ENCODE measurements around the gene NFATC1.

Gene NFATC1

DNA sequence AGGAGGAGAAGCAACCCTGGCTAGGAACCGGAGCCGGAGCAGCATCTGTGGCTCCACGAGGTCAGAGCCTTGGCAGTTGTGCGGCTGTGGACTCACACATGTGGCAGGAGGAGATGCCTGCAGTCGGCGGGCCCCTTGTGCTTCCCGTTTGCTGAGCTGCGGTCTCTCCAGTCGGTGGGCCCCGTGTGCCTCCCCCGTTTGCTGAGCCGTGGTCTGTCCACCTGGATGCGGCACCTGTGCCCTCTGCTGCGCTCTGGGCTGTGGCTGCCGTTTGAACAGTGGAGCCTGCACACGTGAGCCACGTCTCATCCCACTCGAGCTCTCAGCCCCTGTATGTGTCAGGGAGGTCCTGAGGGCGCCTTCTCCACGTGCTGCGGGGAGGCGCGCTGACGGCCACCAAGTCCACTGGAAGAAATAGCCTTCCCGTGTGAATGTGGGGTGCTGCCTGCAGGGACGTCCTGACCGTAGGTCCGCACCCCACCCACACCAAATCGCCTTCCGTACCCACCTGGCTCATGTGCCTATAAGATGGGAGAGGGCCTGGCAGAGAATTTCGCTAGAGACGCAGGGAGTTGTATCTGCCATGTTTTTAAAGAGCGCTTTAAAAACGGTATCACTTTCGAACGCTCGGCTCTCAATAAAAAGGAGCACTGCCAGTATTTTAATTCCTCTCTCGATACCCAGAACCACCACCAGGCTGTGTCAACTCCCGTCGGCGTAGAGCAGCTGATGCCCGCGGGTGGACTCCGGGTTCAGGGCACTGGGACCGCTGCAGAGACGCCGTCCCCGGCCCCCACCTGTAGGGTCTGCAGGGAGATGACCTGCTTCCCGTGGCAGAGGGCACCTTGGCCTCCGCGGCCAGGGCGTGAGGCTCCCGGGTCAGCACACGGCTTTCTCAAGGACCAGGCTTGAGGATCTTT is 117.0 kb downstream of the NFATC1 start:
- no peak for DNase-seq

DNA sequence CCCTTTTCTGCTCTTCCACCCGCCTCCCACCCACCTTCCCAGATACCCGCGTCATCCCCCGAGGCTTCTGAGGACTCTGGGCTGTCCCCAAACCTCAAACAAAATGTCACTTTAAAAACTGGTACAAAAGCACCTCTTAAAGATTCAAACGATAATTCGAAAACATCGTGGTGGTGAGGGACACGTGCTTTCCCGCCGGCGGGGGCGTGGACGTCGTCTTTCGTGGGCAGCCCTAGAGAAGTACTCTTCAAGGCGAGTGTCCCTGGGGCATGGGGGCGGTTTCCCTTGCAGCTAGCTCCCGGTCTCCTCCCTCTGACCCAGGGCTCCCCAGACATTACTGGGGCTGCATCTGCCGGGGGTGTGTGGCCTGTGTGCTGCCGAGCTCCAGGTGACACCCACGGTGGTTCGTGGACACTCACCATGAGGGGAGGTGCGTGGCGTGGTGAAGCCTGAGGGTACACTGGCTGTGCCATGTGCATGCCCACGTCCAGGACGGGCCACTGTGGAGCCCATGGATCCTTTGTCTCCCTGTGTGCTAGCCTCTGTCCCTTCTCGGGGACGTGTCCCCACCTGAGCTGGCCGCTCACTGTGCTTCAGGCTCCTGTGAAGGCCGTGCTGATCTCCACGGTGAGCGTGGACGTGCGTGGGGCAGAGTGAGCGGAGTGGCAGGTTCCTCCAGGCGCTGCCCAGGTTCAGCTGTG is 117.8 kb downstream of the NFATC1 start:
- no peak for DNase-seq

DNA sequence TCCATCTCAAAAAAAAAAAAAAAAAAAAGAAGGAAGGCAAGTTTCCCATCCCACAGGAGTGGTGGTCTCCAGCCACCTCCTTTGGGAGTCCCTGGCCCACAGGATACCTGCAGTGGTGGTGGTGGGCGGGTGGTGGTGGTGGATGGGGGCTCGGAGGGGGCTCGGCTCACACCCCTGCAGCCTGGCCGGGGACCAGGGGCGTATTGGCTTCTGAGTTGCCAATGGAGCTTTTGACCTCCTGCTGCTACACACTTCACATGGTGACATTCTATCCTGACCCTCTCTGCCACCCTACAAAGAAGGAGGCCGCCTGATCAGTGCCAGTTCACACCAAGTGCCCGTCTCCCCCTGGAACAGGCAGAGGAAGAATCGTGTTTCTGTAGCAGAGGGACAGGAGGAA is 119.6 kb downstream of the NFATC1 start:
- DNase-seq: no peak

DNA sequence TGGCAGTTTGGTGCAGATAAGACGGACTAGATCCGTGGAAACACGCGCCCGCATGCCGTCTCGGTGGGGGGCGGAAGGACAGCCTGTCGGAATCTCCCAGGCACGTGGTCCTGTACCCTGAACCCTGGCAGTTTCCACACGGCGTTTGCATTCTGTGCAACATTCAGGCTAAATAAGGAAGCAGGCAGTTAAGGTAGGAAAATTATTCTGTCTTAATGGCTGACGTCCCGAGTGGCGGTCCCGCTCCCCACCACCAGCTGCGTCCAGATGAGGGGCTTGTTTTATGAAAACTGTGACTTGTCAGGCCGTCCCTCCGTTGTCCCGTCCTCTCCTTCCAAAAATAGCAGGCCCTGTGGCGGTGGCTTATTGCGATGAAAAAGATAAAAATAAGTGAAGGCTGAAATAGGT is 120.2 kb downstream of the NFATC1 start:
- DNase-seq: no peak

DNA sequence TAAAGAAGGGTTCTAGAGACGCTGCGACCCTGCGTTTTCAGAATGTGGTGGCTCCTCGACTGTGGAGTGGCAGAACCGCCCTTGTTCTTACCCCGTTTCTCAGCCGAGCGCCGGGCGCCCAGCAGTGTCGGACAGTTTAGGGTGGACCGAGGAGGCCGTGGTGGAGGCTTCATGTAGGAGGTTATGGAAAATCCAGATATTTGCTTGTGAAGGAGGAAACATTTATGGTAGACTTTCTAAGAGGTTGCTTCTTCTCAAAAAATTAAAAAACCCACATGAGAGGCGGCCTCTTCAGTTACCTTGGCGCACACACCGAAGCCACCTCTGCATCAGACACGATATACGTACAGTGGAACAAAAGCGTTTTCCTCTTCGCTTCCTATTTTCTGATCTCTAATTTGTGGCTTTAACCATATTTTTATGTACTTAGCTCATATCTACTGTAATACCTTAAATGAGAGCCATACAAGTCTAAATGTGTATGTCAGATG is 120.8 kb downstream of the NFATC1 start:
- no peak for DNase-seq

DNA sequence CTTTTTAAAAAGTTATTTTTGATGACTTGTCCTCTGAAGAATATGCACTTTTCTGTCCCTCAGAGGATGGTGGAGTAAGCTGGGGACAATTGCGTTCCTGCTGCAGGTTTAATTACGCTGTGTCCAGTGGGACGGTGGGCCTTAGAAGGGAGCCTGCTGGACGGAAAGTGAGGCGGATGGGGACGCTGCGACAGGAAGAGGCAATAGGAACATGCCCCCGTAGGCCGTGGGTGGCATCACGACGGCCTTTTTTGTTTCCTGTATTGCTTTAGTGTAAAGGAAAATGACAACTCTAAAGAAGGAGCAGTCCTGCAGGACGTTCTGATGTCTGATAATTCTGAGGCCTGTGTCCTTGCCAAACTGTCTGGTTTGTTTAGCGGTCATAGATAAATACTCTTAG is 121.6 kb downstream of the NFATC1 start:
- no peak for DNase-seq

DNA sequence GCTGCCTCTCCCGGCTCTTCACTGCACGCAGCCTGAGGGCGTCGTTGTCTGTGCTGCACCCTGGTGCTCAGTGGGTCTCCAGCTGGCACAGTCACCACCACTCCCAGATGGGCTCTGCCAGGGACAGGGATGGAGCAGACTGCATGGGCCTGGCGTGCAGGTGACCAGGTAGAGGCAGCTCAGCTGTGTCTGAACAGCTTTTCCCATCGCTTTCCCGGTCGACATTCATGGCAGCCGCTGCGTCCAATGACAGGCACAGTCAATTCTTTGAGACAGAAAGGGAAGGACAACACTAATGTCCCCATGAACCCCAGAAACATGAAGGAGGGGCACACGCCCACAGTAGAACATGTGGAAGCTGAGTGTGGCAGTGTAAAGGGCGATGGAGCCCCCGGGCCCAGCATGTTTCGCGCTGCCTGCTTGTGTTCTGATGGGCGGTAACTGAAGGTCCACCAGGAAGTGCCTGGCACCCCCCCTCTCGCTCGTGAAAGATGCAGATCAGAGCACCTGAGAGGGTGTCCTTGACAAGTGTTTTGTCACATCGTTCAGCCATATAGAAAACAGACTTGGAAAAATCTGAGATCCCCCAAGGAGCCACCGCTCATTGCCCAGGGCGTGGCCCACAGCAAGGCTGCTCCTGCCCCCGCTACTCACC is 122.4 kb downstream of the NFATC1 start:
- DNase-seq: no peak

DNA sequence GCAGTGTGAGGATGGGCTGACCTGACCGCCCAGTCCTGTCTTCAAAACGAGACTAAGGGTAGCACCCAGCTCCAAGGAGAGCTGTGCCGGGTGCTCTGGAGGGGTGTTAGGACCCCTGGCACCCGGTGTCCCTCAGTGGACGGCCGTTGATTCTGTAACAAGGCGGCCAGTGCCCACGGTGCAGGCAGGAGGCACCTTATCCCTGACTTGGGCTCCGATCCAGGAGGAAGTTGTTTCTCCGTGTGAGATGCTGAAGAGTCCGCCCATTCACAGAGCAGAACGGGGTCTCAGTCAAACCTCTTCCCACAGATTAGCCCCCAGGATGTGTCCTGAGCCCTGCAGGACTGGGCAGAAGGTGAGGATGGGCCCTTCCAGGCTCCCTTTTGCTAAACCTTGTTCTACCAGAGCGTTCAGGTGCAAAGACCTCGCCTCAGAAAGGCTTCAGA is 123.0 kb downstream of the NFATC1 start:
- DNase-seq: no peak

DNA sequence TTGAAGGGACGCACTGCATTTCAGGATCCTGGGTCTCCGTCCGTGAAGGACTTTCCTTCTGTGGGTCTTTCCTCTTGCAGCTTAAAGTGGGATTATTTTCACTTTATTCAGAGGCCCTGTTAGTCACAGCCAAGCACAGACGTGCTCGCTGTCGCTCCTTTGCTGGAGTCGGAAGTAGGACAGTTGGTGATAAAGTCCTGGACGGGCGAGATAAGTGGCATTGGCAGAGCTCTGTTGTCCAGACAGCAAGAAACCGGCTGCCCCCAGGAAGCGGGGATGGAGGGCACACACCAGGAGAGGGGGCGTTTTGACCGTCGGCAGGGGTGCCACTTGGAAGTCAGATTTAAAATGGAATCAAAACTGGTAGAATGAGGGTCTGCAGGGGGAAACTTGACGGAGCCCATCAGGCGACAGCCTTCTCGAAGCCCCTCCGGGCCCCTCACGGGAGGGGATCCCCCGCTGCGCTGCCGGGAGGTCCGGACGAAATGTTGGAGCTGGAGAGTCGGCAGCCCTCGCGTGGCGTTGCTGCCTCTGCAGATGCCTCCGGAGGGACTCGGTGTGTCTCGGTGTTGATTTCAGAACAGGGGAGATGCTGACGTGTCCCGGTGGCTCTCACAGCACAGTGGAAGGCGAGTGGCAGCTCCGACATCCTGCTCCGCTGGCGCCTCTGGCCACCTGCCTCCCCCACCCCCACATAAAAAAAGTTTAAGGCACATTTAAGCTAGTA is 124.2 kb downstream of the NFATC1 start:
- DNase-seq: no peak

DNA sequence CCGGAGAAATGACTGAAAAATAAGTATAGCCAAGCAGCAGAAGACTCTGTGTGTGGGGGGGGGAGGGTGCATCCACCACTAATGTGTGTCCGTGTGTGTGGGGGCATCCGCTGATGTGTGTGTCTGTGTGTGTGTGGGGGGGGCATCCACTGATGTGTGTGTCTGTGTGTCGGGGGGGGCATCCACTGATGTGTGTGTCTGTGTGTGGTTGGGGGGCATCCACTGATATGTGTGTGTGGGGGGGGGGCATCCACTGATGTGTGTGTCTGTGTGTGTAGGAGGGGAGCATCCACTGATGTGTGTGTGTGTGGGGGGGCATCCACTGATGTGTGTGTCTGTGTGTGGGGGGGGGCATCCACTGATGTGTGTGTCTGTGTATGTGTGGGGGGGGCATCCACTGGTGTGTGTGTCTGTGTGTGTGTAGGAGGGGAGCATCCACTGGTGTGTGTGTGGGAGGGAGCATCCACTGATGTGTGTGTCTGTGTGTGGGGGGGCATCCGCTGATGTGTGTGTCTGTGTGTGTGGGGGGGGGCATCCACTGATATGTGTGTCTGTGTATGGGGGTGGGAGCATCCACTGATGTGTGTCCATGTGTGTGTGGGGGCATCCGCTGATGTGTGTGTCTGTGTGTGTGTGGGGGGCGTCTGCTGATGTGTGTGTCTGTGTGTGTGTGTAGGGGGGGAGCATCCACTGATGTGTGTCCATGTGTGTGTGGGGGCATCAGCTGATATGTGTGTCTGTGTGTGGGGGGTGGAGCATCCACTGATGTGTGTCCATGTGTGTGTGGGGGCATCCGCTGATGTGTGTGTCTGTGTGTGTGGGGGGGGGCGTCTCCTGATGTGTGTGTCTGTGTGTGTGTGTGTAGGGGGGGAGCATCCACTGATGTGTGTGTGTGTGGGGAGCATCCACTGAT is 125.0 kb downstream of the NFATC1 start:
- DNase-seq: no peak

DNA sequence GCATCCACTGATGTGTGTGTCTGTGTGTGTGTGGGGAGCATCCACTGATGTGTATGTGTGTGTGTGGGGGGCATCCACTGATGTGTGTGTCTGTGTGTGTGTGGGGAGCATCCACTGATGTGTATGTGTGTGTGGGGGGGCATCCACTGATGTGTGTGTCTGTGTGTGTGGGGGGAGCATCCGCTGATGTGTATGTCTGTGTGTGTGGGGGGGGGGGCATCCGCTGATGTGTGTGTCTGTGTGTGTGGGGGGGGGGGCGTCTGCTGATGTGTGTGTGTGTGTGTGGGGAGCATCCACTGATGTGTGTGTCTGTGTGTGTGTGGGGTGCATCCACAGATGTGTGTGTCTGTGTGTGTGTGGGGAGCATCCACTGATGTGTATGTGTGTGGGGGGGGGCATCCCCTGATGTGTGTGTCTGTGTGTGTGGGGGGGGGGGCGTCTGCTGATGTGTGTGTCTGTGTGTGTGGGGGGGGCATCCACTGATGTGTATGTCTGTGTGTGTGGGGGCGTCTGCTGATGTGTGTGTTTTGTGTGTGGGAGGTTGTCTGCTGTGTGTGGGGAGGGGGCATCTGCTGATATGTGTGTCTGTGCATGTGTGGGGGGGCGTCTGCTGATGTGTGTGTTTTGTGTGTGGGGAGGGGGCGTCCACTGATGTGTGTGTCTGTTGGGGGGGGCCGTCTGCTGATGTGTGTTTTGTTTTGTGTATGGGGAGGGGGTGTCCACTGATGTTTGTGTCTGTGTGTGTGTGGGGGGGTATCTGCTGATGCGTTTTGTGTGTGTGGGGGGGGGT is 125.9 kb downstream of the NFATC1 start:
- DNase-seq: no peak

DNA sequence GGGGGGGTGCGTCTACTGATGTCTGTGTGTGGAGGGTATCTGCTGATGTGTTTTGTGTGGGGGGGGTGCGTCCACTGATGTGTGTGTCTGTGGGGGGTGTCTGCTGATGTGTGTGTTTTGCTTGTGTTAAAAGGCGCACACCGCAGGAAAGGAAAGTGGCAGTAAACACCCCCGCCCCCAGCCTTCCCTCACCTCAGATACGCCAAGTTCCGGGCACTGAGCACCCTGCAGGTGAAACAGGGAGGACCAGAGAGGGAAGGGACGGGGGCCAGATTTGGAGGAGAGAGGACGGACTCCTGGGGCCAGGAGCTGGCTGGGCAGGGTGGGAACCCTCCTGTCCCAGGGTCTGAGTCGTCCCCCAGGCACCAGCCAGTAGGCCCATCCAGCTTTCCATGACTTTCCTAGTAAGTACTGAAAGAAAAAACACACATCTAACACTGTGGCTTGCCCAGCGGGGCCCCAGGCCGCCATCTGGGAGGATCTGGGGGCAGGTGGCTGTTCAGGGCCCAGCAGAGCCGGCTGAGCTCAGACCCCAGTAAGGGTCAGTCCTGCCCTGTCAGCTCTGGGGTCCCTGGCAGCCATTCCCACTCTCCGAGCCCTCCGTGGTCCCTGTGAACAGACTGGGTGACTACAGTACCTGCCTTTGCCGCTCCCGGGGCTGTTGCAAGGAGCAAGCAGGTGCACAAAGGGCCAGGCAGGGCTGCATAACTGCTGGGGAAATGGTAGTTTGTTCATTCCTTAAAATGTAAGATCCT is 126.9 kb downstream of the NFATC1 start:
- DNase-seq: no peak

DNA sequence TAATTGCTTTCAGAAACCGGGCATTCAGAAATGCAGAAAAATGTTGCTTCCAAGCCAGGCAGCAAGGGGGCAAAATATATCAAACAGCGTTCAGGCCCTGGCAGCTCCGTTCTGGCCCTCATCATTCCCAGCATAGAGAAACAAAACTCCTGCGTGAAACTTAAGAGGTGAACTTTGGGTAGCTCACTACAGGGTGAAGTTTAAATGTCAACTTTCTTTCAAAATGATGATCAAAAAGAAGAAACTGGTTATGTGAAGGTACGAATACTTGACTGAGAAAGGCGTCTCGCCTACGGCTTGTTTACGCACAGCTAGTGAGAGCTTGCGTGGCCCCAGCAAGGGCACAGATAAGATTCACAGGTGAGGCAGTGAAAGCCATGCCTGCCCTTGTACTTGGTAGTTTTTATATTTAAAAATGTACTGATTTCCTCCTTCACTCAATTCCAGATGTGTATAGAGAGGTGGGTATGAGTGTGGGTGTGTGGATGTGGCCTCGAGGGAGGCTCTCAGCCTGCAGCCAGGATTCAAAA is 127.5 kb downstream of the NFATC1 start:
- no peak for DNase-seq

DNA sequence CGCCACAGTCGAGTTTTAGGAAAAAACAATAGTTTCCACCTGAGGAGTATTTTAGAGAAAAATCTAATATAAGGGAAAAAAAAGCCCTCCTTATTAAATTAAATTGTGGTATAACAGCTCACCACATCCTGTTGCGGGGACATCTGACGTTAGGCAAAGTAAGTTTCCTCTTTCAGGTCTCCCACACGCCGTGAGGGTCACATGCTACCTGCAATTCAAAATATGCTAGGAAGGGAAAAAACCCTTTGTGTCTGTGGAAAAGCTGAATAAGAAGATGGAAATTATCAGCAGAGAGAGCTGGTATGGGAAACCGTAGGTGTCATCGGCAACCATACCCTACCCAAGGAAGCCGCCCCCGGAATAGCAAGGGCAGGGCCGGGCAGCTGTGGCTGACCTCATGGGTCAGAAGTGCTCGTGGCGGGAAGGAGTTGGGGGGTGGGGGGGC is 128.0 kb downstream of the NFATC1 start:
- DNase-seq: no peak

DNA sequence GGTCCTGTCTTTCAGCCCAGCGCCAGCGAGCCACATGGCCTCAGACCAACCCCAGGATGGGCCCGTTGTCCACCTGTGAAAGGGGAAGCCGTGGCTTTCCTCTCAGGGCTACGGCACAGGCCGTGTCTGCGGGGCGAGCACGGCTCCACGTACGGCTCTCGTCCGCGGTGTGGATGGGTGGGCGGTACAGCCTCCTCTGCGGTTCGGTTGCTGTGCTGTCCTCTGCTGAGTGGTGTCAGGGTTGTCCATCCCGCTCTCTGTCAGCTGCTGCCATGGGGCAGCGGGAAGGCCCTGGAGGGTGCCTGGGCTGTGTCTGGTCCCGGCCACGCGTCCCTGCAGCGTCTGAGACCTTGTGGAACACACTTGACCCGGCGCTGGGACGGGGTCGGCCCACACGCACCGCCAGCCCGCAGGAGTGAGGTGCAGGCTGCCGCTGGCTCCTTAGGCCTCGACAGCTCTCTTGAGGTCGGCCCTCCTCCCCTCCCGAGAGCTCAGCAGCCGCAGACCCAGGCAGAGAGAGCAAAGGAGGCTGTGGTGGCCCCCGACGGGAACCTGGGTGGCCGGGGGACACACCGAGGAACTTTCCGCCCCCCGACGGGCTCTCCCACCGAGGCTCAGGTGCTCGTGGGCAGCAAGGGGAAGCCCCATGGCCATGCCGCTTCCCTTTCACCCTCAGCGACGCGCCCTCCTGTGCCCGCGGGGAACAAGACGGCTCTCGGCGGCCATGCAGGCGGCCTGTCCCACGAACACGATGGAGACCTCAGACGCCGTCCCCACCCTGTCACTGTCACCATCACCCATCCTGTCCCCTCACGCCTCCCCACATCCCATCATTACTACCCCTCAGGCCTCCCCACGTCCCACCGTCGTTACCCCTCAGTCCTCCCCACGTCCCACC is 128.7 kb downstream of the NFATC1 start:
- no peak for DNase-seq

DNA sequence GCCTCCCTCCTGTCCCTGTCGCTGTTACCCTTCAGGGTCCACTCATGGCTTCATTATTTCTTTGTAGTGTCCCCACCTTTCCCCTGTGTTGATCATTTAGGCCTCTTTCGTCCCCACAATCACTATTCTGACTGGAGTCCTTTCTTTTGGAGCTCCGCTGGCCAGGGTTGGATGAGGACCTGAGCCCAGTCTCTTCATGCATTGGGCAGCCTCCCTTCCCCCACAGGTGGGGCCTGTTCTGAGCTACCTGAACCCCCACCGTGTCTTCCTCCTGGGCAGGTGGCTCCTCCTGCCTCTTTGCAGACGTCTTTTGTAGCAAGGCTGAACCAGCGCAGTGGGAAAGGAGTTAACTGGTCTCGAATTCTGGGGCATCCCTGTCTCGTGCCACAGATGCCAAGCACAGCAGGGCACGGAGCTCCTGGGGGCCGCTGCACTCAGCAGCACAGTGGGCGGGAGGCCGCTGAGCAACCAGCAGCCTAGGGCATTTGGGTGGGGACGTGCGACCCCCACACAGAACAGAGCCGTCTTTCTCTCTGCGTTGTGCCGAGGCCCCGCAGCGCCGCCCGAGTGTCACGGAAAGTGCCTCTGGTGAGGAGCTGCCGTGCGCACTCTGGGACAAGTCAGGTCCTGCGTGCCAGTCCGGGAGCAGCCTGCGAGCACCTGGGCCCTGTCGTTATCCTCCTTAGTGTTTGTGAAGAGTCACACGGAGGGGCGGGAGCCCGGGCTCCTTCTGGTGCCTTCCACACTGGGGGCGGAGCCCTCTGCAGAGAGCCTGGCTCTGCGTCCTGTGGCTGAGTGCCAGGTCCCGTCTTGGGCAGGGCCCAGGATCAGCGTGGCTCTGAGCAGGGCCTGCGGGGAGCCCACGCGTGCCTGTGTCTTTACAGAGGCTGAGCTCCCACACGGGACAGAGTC is 130.1 kb downstream of the NFATC1 start:
- DNase-seq: no peak
